Measurements from ENCODE around the gene PLCH1. TPM values are rescaled to one million over a fixed set of nuclear protein-coding genes. Genes with fewer than 3 reads are reported as not detected.

Gene PLCH1
- total and polyA plus RNA-seq, 2 of the 13 experiments (the other 11 are each of a cell fraction or from before 2014, with no cell fraction given), result 2.0 to 3.0 TPM

GRCh38 chr3:155594526-155595187 is 150.2 kb downstream of the PLCH1 start:
- FAIRE-seq (no peak), DNase-seq (ENCODE audit: low spot score) (no peak), ATAC-seq (peak; percentile 72)
- H3K9me3 ChIP-seq (ENCODE audit: low read length), result no peaks in the 10 kb centered on the region
- H3K9ac ChIP-seq (ENCODE audit: insufficient read depth, low read depth, low read length), result no peak overlapping the region
- H3K27me3 ChIP-seq (ENCODE audit: control insufficient read depth in 1 of 2, insufficient read depth in 2 of 2, low read length in 2 of 2), result no peaks in the 10 kb centered on the region
- no peaks in the 10 kb centered on the region for H4K20me1 ChIP-seq (ENCODE audit: insufficient read depth, low read length)
- H3K4me3 ChIP-seq (replicated peaks in 1 of 3; ENCODE audit: insufficient read depth in 1 of 3, low read depth in 2 of 3, low read length in 3 of 3), result no peak overlapping the region
- ChIA-PET POLR2A (interaction anchor here (2.8 kb wide), 1 partner anchor 11 kb away, joined by 17 read pairs; no protein-coding TSS in a partner anchor), CTCF (ENCODE audit: low intra/inter-chr PET ratio, low total read pairs) (no interaction called here)
- WGBS (ENCODE audit: low lambda C conversion rate), result 76% methylated on average over 4 of the region's 4 CpGs
- H2AFZ ChIP-seq (ENCODE audit: low read length), result no peak overlapping the region
- H3K4me2 ChIP-seq (ENCODE audit: low read depth, low read length), result 0 out of 2 replicates have a peak overlapping the region, but pooled peaks have one; percentile 18
- in situ Hi-C loops (cut with HindIII; ENCODE audit: extremely low pct_ligation_motif_present, low pct_unique_long_range_greater_than_20kb) (no loop called here), intact Hi-C loops (cut with micrococcal nuclease; ENCODE audit: unreplicated experiment) (no loop called here)
- no TSS peak for BruUV-seq (replicated peaks)
- peaks cover 22% of the 10 kb centered on the region for H3K4me1 ChIP-seq (ENCODE audit: insufficient read depth, low read length)
- no peaks in the 10 kb centered on the region; a peak in 1 of 5 replicates for H3K36me3 ChIP-seq (replicated peaks in 1 of 2; ENCODE audit: control insufficient read depth in 1 of 2, insufficient read depth in 2 of 2, low read length in 2 of 2)
- peak overlapping the region; percentile 4 for H3K27ac ChIP-seq (ENCODE audit: extremely low read length, insufficient read depth, low read length)
- H3K79me2 ChIP-seq (ENCODE audit: insufficient read depth, low read length), result no peaks in the 10 kb centered on the region
- TF ChIP-seq ZBTB40 (IDR thresholded peaks at IDR 0.05) (no peak), ZBTB40 (CRISPR knock-in tag; IDR thresholded peaks at IDR 0.05) (no peak), PRDM10 (CRISPR knock-in tag; IDR thresholded peaks at IDR 0.05; ENCODE audit: low read depth) (no peak), ATF2 (CRISPR knock-in tag; IDR thresholded peaks at IDR 0.05) (no peak), MIER2 (CRISPR knock-in tag; IDR thresholded peaks at IDR 0.05) (no peak), ZNF101 (CRISPR knock-in tag; IDR thresholded peaks at IDR 0.05; ENCODE audit: borderline replicate concordance, low read depth) (no peak), STAT5B (CRISPR knock-in tag; IDR thresholded peaks at IDR 0.05) (no peak), GLI4 (CRISPR knock-in tag; IDR thresholded peaks at IDR 0.05; ENCODE audit: borderline replicate concordance) (no peak), XRCC5 (optimal IDR thresholded peaks at IDR 0.05; ENCODE audit: low read length) (no peak), RBM22 (optimal IDR thresholded peaks at IDR 0.05; ENCODE audit: low read length) (no peak)

Data from HepG2 (cell line).